GM10248 (cell line): ENCODE measurements around the gene KIF18B.

ENCODE experiments used
- CTCF ChIA-PET: fragments of 300-600 bp; sonication (Branson Sonifier 250); formaldehyde crosslinking; extraction: SDS; loops from one replicate; lab custom pipeline; 2021; ENCODE audit warnings: antibody characterized with exemption; lab: Yijun Ruan, JAX
- POLR2A ChIA-PET: fragments of 350-650 bp; sonication (Branson Sonifier 250); formaldehyde crosslinking; extraction: SDS; loops from one replicate; lab custom pipeline; 2020; ENCODE audit warnings: antibody characterized with exemption; lab: Yijun Ruan, JAX
- DNase-seq: peaks from one replicate; pipeline ENCODE4 v3.0.0; 2012; ENCODE audit errors: extremely low spot score
- TF ChIP-seq, protein P1 (sequence below): IDR thresholded peaks from 2 replicates; pipeline ENCODE4 v1.5.1; 2012; ENCODE audit warnings: mild to moderate bottlenecking, low read depth; ENCODE audit errors: extremely low read depth, missing control alignments, control extremely low read depth

KIF18B gene

GRCh38 chr17:44899074-44899782, 48.3 kb downstream of the KIF18B start, which contains the start of gene EFTUD2:
Gene EFTUD2 (minus strand): TSS chr17:44899445. CDS start chr17:44894521, 4,924 bp downstream.
- TF ChIP-seq, protein P1, sequence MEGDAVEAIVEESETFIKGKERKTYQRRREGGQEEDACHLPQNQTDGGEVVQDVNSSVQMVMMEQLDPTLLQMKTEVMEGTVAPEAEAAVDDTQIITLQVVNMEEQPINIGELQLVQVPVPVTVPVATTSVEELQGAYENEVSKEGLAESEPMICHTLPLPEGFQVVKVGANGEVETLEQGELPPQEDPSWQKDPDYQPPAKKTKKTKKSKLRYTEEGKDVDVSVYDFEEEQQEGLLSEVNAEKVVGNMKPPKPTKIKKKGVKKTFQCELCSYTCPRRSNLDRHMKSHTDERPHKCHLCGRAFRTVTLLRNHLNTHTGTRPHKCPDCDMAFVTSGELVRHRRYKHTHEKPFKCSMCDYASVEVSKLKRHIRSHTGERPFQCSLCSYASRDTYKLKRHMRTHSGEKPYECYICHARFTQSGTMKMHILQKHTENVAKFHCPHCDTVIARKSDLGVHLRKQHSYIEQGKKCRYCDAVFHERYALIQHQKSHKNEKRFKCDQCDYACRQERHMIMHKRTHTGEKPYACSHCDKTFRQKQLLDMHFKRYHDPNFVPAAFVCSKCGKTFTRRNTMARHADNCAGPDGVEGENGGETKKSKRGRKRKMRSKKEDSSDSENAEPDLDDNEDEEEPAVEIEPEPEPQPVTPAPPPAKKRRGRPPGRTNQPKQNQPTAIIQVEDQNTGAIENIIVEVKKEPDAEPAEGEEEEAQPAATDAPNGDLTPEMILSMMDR: no peak
- POLR2A ChIA-PET: interaction anchor here (1.0 to 1.9 kb wide), 2 partner anchors 10 to 251 kb away, joined by 3 to 7 read pairs; no protein-coding TSS in a partner anchor
- CTCF ChIA-PET: interaction anchor here (0.8 to 8.7 kb wide), 10 partner anchors 8 to 236 kb away, joined by 3 to 65 read pairs (median 4); partner anchors contain the start of gene ACBD4
- peak; percentile 95 for DNase-seq

GRCh38 chr17:44898768-44899073, 48.9 kb downstream of the KIF18B start:
- CTCF ChIA-PET: interaction anchor here (0.8 to 2.6 kb wide), 8 partner anchors 8 to 237 kb away, joined by 3 to 10 read pairs (median 4); partner anchors contain the start of gene ACBD4
- TF ChIP-seq, protein P1: no peak
- POLR2A ChIA-PET: interaction anchor here (1.0 to 1.9 kb wide), 2 partner anchors 9 to 251 kb away, joined by 3 to 7 read pairs; no protein-coding TSS in a partner anchor
- DNase-seq: no peak

GRCh38 chr17:44894642-44895041, 52.9 kb downstream of the KIF18B start:
- ChIA-PET CTCF (interaction anchor here (1.1 to 2.9 kb wide), 8 partner anchors 9 to 255 kb away, joined by 3 to 10 read pairs (median 6); partner anchors contain the start of gene ACBD4), POLR2A (no interaction called here)
- no peak for DNase-seq
- TF ChIP-seq, protein P1: no peak

- ChIA-PET CTCF (interaction anchor here (1.6 kb wide), 1 partner anchor 21 kb away, joined by 3 read pairs; no protein-coding TSS in a partner anchor), POLR2A (no interaction called here)
- DNase-seq: no peak
- TF ChIP-seq, protein P1: no peak
These were observed 55.3 kb downstream of the KIF18B start for GRCh38 chr17:44892250-44892649.

GRCh38 chr17:44889003-44889402, 58.6 kb downstream of the KIF18B start:
- ChIA-PET CTCF (interaction anchor here (1.0 to 1.4 kb wide), 3 partner anchors 11 to 113 kb away, joined by 3 to 4 read pairs (median 3); partner anchors contain the start of gene EFTUD2), POLR2A (interaction anchor here (0.8 kb wide), 1 partner anchor 10 kb away, joined by 3 read pairs; the partner anchor contains the start of gene EFTUD2)
- TF ChIP-seq, protein P1: no peak
- DNase-seq: no peak
